Osteoblast (primary cell): ENCODE data around the gene NTM. TPM values are rescaled to one million over a fixed set of nuclear protein-coding genes. Genes with fewer than 3 reads are reported as not detected.

Experiments
- DNase-seq: peaks from one replicate; pipeline ENCODE4 v3.0.0; 2011; ENCODE audit warnings: low spot score, mixed read lengths; ENCODE audit not compliant: insufficient read length; ENCODE audit errors: missing footprints
- H2AFZ ChIP-seq: 2 replicates; pipeline ENCODE4 v1.6.0; 2011; ENCODE audit warnings: mild to moderate bottlenecking, low read length
- H3K27ac ChIP-seq: 2 replicates; pipeline ENCODE4 v1.5.1; 2011; ENCODE audit warnings: mild to moderate bottlenecking, low read depth, low read length, moderate library complexity
- H3K27me3 ChIP-seq: 2 replicates; pipeline ENCODE4 v1.6.0; 2012; ENCODE audit warnings: mild to moderate bottlenecking, control low read depth, inconsistent platforms, low read length, moderate library complexity; ENCODE audit not compliant: insufficient read depth
- H3K36me3 ChIP-seq: 2 replicates; pipeline ENCODE4 v1.5.1; 2011; ENCODE audit warnings: mild to moderate bottlenecking, low read length, control low read depth, moderate library complexity; ENCODE audit not compliant: insufficient read depth
- H3K4me1 ChIP-seq: 2 replicates; pipeline ENCODE4 v1.5.1; 2011; ENCODE audit warnings: mild to moderate bottlenecking, low read length, control low read depth, moderate library complexity; ENCODE audit not compliant: insufficient read depth
- H3K4me2 ChIP-seq: 2 replicates; pipeline ENCODE4 v1.6.0; 2011; ENCODE audit warnings: mild to moderate bottlenecking, low read length; ENCODE audit not compliant: insufficient read depth
- H3K4me3 ChIP-seq: fragments of 200-600 bp; sonication (generic); 3 replicates; pipeline ENCODE4 v1.5.1; 2012; ENCODE audit warnings: mild to moderate bottlenecking, low read length, inconsistent platforms; ENCODE audit not compliant: insufficient read depth
- H3K79me2 ChIP-seq: 2 replicates; pipeline ENCODE4 v1.6.0; 2012; ENCODE audit warnings: mild to moderate bottlenecking, low read length, control low read depth, inconsistent platforms; ENCODE audit not compliant: insufficient read depth
- H3K9me3 ChIP-seq: 2 replicates; pipeline ENCODE4 v1.5.1; 2011; ENCODE audit warnings: low read depth, low read length, control low read depth
- H4K20me1 ChIP-seq: 2 replicates; pipeline ENCODE4 v1.6.0; 2012; ENCODE audit warnings: mild to moderate bottlenecking, low read length, control low read depth; ENCODE audit not compliant: insufficient read depth
- CTCF ChIP-seq: IDR thresholded peaks from 2 replicates; pipeline ENCODE4 v1.5.1; 2011; ENCODE audit warnings: mild to moderate bottlenecking, low read depth, low read length, moderate library complexity; ENCODE audit errors: extremely low read depth
- total RNA-seq: library from RNA; depleted of rRNA; stranded (reverse); fragments of >200 nt; gene quantifications from 2 replicates; pipeline ENCODE4 v1.2.3, GENCODE V29; 2012

Gene NTM
- total RNA-seq, 1 donor = 48.1 TPM

- Histone ChIP-seq H3K4me2 (no peak overlapping the region), H3K4me3 (no peak overlapping the region), H3K27ac (no peak overlapping the region), H3K9me3 (no peaks in the 10 kb centered on the region), H3K79me2 (no peaks in the 10 kb centered on the region), H3K27me3 (peaks cover 25% of the 10 kb centered on the region), H3K36me3 (no peaks in the 10 kb centered on the region), H2AFZ (no peak overlapping the region), H4K20me1 (no peaks in the 10 kb centered on the region), H3K4me1 (peaks cover 3% of the 10 kb centered on the region)
- peak; percentile 19 for DNase-seq
- no peak for TF ChIP-seq CTCF
Observed at GRCh38 chr11:131685206-131685605, 314.8 kb downstream of the NTM start.

- Histone ChIP-seq H3K79me2 (no peaks in the 10 kb centered on the region), H3K36me3 (no peaks in the 10 kb centered on the region), H4K20me1 (no peaks in the 10 kb centered on the region), H3K4me1 (peaks cover 3% of the 10 kb centered on the region), H3K4me2 (no peak overlapping the region), H3K27me3 (peaks cover 25% of the 10 kb centered on the region), H3K4me3 (no peak overlapping the region), H2AFZ (no peak overlapping the region), H3K9me3 (no peaks in the 10 kb centered on the region), H3K27ac (no peak overlapping the region)
- no peak for TF ChIP-seq CTCF
- peak; percentile 51 for DNase-seq
Observed at GRCh38 chr11:131685906-131686305, 315.5 kb downstream of the NTM start.

- Histone ChIP-seq H3K27me3 (peaks cover 25% of the 10 kb centered on the region), H3K9me3 (no peaks in the 10 kb centered on the region), H3K4me2 (no peak overlapping the region), H3K36me3 (no peaks in the 10 kb centered on the region), H3K27ac (no peak overlapping the region), H3K79me2 (no peaks in the 10 kb centered on the region), H4K20me1 (no peaks in the 10 kb centered on the region), H3K4me1 (peaks cover 8% of the 10 kb centered on the region), H3K4me3 (no peak overlapping the region), H2AFZ (no peak overlapping the region)
- no peak for TF ChIP-seq CTCF
- peak; percentile 42 for DNase-seq
Observed at GRCh38 chr11:131686836-131687235, 316.4 kb downstream of the NTM start.

GRCh38 chr11:131687291-131688047 lies 317.1 kb downstream of the NTM start:
- TF ChIP-seq CTCF = no peak
- no peak overlapping the region for H2AFZ ChIP-seq
- peak; percentile 62 for DNase-seq
- no peaks in the 10 kb centered on the region for H3K36me3 ChIP-seq
- H3K27me3 ChIP-seq = peaks cover 21% of the 10 kb centered on the region
- no peak overlapping the region for H3K27ac ChIP-seq
- peak overlapping the region; percentile 66 for H3K4me3 ChIP-seq
- H3K79me2 ChIP-seq = no peaks in the 10 kb centered on the region
- no peaks in the 10 kb centered on the region for H3K9me3 ChIP-seq
- peak overlapping the region; percentile 92 for H3K4me2 ChIP-seq
- H3K4me1 ChIP-seq = peaks cover 8% of the 10 kb centered on the region
- no peaks in the 10 kb centered on the region for H4K20me1 ChIP-seq
